NCI-H2196 (cell line): ENCODE results near the gene FLACC1.
"Not testable (repeated sequence)": the region's sequence is repeated elsewhere in the genome, so short reads cannot be mapped to it uniquely, and the experiment has no call there.

Experiments
- DNase-seq: peaks from one replicate; lab custom pipeline; 2025; ENCODE audit not compliant: unreplicated experiment; lab: John Stamatoyannopoulos, UW

FLACC1 gene

DNA sequence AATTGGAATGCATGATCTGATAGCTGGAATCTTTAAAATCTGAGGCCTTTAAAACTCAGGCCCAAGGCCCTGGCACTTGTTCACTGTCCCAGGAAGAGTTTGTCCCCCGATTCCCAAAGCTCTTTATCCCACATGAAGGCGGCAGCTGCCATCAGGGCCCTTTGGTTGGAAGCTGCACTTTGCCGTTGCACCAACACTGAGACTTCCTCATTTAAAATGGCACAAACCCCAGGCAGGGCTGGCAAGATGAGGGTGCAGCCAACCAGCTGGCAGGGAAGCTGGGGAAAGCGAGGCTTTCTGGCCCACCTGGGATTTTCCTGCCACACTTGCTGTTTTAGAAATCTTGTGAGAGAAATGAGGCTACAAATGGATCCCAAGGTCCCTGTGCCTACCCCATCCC, 6.3 kb downstream of the FLACC1 start:
- no peak for DNase-seq

DNA sequence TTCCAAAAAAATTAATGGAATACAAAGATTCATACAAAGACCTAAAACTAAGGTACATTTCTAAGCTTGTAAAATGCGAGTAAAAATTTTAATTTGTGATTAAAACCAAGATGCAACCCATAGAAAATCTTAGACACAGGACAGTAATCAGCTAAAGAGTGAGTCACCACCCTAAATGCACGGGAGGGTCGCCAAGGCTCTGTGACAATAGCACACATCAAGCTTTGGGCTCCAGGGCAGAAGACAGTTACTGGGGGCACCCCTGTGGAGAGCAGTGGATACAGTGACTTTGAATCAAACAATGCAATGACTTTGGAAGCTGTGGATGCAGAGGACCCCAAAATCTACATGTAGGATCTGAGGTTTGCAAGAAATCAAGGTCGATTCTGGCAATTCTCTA, 7.5 kb downstream of the FLACC1 start:
- DNase-seq: no peak

DNA sequence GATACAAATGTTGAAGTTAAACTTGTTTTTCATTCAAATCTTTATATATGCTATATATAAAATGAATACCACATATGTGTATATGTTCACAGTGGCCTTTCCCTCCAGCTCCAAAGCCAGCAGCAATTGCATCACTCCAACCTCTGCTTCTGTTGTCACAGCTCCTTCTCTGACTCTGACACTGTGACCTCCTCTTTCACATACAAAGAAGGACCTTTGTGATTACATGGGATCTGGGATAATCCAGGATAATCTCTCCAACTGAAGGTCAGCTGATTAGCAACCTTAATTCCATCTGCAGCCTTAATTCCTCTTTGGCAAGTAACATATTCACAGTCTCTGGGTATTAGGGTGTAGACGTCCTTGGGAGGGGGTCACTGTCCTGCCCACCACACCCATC, 8.4 kb downstream of the FLACC1 start:
- DNase-seq: no peak

DNA sequence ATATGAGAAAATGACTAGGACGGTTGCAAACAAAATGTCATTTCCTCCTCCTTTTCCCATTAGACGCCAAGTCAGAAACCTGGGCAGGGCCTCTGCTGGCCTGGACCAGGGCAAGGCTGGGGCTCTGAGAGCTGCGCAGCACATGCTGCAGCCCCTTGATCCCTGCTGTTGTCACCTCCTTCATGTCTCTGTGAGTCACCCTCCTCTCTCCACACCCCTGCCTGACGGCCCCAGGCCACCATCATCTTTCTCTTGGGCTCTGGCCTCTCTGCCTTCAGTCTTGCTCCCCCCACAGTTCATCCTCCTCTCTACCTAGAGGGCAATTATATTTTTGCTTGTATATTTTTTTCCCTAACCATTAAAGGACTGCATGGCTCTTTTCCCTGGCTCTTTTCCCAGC, 10.0 kb downstream of the FLACC1 start:
- no peak for DNase-seq

DNA sequence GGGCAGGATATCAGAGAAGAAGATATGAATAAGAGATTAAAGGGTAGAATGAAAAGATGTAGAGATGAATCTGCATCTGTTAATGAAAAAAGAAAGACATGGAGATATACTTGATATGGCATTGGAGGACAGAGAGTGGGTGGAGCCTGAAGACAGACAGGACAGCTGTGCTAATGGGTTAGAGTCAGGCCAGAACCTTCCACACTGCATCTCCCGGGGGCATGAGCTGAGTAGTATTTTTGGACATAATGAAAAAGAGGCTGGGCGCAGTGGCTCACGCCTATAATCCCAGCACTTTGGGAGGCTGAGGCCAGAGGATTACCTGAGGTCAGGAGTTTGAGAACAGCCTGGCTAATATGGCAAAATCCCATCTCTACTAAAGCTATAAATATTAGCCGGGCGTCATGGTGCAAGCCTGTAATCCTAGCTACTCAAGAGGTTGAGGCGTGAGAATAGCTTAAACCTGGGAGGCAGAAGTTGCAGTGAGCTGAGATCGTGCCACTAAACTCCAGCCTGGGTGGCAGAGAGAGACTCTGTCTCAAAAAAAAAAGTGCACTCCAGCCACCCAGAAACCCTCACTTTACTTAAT, 11.4 kb downstream of the FLACC1 start:
- no peak for DNase-seq

DNA sequence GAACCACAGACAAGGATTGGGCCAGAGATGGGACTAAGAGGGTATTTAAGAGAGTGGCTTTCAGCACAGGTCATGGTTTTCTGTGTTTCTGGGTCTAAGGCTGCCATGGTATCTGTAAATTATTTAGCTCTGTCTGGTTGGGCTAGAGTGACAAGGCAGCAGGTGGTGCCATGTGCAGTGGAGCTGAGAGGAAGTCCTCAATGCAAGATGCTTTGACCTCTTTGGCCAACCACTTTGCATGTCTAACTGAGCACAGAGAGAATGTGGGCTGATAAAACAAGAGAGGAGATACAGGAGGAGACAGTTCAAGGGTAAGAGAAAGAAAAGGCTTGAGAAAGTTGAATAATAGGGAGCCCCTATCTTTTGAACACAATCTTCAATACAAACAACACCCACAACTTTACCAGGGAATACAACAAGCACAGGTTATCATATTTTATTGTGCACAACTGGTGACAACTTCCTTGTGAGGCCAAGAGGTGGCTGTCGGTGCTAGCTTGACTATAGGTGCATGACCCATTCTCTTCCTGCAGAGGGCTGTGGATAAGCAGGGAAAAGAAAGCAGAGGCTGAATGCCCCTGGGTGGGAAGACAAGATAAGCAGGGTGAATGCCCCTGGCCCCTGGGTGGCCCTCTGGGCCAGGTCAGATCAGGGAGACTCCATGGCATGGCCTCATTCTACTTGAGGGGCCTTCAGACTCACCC, 12.3 kb downstream of the FLACC1 start:
- no peak for DNase-seq

DNA sequence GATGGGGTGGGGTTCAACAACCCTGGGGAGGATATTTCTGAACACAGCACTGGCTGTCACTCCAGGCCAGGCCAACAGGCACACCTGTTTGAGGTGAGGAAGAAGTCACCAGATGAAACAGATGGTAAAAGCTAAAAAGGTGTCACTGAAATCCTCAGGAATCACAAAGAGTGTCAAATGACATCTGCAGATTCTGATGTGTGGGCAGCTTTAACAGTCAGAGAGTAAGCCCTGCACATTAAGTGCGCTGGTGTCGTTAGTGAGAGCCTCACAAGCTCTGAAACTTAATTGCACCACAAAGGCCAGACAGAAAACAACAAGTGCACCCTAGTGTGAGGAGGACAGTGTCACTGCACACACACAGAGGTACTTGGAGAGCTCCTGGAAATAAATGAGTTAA, 13.6 kb downstream of the FLACC1 start:
- no peak for DNase-seq

DNA sequence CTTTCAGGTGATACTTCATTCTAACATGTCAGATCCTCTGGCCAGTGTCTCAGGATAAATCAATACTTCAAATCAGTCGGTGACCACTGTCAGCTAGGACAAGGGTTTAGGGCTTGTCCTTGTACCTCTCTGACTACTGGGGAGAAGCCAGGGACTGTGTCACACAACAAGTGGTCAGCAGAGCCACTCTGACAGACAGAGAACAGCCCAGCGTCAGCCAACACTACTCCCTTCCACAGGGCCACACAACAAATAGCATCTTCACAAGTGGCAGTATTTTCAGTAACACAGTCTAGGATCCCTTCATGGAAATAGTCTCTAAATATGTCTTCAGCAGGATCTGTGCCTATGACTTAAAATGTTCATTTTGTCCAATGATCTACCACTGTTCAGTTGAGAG, 14.2 kb downstream of the FLACC1 start:
- no peak for DNase-seq

DNA sequence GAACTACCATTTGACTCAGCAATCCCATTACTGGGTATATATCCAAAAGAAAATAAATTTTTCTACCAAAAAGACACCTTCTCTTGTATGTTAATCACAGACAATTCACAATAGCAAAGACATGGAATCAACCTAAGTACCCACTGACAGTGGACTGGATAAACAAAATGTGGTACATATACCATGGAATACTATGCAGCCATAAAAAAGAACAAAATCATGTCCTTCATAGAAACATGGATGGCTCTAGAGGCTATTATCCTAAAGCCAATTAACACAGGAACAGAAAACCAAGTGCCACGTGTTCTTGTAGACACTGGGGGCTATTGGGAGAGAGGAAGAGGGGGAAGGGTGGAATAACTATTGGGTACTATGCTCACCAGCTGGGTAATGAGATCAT, 27.7 kb downstream of the FLACC1 start:
- no peak for DNase-seq

DNA sequence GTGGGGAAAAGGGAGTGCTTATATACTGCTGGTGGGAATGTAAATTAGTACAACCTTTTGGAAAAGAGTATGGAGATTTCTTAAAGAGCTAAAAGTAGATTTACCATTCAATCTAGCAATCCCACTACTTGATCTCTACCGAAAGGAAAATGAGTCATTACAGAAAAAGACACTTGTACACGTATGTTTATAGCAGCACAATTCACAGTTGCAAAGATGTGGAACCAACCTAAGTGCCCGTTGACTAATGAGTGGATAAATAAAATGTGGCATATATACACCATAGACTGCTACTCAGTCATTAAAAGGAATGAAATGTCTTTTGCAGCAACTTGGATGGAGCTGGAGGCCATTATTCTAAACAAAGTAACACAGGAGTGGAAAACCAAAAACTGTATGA, 29.5 kb downstream of the FLACC1 start:
- DNase-seq: no peak

DNA sequence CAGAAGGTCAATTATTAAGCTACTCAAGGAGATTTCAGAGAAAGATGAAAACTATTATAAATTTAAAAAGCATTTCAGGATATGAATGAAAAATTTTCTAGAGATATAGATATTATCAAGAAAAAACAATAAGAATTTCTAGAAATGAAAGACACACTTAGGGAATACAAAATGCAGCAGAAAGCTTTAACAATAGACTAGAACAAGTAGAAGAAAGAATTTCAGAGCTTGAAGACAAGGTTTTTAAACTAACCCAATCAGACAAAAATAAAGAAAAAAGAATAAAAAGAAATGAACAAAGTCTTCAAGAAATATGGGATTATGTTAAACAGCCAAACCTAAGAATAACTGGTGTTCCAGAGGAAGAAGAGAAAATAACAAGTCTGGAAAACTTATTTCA, 34.4 kb downstream of the FLACC1 start:
- DNase-seq: no peak

DNA sequence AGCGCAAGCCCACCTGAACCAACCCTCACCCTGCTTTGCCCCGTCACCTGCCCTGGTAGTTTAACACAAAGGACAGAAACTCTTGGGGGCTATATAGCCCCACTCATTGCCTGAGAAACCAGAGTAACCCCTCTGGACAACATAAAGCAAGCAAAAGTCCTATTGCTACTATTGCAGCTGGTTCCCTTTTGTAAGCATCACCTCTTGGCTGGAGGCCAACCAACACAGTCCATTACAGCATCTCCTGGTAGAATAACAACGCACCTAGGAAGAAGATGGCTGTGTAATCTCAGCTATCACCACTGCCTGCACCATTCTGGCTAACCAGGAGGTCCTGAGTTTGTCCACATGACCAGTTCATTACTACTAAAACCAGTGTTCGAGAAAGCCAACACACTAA, 36.4 kb downstream of the FLACC1 start:
- peak; percentile 6 for DNase-seq

DNA sequence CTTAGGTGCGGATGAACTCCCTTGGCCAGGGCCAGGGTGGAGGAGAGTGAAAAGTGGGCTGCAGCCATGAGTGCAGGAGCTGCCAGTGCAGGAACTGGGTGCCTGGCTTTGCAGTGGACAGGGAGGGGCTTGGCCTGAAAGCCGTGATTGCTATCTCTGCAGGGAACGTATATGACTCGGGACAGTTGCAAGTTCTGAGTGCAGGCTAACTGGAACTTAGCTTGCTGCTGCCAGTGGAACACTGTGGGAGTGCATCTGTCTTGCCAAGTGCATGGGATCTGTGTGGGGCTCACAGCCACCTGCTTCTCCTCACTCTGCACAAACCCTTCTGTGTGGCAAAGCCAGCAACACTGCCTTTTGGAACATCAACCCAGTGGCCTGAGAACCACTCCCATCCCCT, 36.9 kb downstream of the FLACC1 start:
- DNase-seq: no peak

DNA sequence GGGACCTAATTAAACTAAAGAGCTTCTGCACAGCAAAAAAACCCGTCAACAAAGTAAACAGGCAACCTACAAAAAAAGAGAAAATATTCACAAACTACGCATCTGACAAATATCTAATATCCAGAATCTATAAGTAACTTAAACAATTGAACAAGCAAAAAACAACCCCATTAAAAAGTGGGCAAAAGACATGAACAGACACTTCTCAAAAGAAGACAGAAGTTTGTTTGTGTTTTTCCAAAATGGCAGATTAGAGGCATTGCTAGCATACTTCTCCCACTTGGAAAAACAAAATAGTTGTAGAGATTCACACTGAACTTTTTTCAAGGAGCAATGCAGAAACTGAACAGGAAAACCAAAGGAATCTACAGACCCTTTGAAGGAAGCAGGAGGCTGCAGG, 37.6 kb downstream of the FLACC1 start:
- no peak for DNase-seq

DNA sequence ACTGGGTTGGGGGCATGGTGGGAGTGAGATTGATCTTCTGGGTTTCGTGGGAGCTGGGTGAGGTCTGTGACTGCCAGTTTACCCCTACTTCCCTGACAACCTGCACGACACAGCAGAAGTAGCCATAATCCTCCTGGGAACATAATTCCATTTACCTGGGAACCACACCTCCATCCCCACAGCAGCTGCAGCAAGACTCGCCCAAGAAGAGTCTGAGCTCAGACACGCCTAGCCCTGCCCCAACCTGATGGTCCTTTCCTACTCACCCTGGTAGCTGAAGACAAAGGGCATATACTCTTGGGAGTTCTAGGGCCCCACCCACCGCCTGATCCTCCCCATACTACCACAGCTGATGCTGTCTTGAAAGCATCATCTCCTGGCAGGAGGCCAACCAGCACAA, 43.8 kb downstream of the FLACC1 start:
- no peak for DNase-seq

DNA sequence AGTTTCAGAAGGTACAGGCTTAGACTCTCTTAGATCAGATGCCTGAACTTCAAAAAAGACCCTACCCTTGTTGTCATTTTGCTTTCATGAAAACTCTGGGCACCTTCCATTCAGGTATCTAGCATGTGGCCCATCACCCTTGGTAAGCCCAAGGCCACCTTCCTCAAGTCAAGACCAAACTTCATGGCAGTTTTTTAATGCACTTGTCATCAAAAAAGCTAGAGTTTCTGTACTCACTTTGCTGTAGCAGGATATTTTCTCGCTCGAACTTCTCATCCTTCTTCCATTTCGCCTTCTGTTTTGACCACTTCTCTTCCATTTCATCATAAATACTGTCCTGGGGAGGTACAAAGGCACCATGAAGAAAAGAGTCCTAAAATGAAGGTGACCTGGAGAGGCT, 48.2 kb downstream of the FLACC1 start:
- DNase-seq: no peak

DNA sequence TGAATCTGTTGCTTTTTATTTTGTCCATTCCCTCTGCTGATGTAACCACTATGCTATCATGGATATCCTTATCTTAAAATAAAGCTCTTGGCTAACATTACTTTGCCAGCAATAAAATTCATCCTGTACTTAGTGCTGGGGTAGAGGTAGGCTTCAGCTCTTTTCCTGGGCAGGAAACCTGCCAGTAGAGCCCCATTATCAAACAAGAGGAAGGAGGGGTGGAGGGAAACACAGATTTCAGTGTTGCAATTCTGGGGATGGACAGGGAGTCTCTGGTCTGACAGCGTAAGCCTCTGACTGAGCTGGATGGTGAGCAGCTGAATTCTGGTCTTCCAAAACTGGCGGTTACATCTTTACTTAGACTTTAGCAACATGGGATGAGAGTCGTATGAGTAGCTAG, 49.3 kb downstream of the FLACC1 start:
- DNase-seq: no peak

DNA sequence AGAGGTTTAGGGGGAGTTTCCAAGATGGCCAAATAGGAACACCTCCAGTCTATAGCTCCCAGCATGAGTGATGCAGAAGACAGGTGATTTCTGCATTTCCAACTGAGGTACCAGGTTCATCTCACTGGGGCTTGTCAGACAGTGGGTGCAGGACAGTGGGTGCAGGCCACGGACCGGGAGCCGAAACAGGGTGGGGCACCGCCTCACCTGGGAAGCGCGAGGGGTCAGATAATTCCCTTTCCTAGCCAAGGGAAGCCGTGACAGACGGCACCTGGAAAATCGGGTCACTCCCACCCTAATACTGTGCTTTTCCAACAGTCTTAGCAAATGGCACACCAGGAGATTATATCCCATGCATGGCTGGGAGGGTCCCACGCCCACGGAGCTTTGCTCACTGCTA, 57.2 kb downstream of the FLACC1 start:
- DNase-seq: not testable (repeated sequence)

DNA sequence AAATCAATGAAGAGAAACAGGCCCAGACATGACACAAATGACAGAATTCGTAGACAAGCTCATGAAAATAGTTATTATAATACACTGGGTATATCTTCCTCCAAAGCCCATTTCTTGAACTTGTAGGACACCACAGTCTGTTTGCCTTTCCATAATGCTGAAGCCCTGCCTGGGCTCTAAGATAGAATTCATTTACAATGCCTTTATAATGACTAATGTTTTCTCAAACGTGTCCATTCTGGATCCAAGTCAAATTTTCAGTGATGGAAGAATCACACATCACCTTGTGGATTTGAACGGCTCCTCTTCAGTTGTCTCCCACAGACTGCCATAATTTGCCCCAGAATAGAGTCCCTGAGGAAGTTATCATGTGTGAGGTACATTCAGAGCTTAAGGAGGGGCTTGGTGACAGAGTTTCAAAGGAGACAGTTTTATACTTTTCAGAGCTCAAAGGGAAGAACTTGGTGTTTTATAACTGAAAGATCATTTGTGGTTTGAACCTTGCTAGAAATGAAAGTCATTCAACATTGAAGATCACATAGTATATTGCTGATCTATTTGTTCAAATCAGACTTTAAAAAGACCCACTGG, 58.6 kb downstream of the FLACC1 start:
- DNase-seq: no peak

DNA sequence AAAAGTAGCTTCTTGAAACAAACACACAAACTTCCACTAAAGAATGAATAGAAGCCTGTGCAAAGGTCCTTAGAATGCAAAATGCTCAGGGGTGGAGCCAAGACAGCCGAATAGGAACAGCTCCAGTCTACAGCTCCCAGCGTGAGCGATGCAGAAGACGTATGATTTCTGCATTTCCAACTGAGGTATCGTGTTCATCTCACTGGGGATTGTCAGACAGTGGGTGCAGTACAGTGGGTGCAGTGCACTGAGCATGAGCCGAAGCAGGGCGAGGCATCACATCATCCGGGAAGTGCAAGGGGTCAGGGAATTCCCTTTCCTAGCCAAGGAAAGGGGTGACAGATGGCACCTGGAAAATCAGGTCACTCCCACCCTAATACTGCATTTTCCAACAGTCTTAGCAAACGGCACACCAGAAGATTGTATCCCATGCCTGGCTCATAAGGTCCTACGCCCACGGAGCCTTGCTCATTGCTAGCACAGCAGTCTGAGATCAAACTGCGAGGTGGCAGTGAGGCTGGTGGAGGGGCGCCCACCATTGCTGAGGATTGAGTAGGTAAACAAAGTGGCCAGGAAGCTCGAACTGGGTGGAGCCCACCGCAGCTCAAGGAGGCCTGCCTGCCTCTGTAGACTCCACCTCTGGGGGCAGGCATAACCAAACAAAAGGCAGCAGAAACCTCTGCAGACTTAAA, 66.5 kb downstream of the FLACC1 start:
- not testable (repeated sequence) for DNase-seq

DNA sequence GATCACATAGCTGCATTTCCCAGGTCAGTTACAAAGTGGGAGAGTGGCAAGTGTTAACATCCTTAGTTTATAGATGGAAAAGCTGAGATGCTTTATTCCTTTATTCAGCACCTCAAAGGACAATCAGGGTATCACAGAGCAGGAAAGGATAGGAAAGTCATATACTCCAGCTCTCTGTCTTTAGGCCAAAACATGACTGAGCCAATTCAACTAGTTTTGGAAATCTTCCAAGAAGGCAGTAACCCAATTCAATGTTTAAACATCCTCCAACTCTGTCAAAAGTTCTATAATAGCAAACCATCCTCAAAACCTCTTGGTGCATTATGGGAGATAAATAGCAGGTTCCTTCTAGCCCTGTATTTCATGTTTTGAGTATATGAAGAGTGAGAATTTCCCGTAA, 71.6 kb downstream of the FLACC1 start:
- DNase-seq: no peak
